Stimulated activated CD4-positive, alpha-beta T cell treated with anti-CD3 and anti-CD28 coated beads, Interleukin-1b, Interleukin-23, amount 100 ng/mL, for 4 hours (primary cell): ENCODE measurements around the gene DIS3L2.
A peak's percentile ranks its signal among the peaks of the same experiment; 100 is the strongest.
"Not testable (repeated sequence)": the region's sequence is repeated elsewhere in the genome, so short reads cannot be mapped to it uniquely, and the experiment has no call there.

ENCODE experiments used
- DNase-seq, 2 donors: peaks; one replicate each; pipeline ENCODE4 v3.0.0-alpha.2; 2020; ENCODE audit warnings: low read depth in 2 of 2

DIS3L2 gene

GRCh38 chr2:232320443-232320803 lies 358.9 kb downstream of the DIS3L2 start:
- no peak for DNase-seq

DNA sequence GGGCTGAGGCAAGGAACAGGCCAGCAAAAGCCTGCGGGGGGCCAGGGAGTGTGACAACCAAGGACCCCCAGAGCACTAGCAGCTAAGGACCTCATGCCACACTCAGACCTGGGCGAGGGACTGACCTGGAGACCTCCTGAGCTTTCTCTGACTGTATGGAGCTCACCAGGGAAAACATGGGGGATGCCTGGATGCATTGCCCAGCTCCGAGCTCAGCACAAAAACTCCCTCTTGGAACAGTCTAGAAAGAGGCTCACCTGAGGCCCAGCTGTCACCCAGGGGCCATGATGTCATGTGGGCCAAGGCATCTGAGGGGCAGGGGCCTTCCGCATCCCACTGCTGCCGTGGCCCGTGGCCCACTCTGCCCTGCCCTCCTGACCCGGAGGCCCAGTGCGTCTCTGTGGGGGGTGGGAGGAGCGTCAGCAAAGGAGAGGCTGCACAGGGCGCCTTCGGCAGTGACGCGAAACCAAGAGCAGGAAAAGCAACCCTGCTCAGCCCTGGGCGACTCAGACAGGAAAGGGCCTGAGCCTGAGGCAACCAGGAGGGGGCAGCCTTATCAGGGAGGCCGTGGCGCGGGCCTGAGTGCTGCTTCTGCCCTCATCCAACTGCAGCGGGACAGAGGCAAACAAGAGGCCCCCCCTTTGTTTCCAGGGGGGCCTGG lies 359.8 kb downstream of the DIS3L2 start:
- DNase-seq, result peak in 1 of 2 donors; percentile 34

DNA sequence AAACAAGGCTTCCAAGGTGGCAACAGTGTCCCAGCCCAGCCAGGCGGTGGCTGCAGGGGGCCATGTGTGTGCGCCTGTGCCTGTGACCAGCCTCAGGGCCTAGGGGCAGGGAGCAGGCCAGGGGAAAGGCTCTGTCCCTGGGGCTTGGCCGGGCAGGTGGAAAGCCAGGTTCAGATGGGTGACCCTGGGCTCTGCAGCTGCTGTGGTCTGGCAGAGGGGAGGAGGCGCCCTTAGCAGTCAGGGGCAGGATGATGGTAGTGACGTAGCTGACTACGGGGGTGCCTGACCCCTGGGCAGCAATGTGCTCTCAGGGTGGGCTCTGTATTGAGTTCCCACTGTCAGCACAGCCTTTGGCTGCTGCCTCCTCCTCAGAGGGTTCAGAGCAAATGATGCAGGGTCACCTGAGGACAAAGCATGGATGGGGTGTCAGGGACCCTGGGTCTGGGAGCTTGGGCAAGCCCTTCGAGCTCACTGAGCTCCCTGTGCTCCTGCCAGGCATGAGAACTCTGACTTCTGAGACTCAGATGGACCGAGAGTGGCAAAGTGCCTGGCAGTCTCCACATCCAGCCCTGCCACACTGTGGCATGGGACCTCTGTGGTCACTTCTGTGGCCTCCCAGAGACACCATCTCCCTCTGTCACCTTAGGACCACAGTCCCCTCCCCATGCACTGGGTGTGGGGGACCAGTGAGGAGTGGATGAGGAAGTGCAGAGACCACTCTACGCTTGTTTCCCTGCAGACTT lies 360.5 kb downstream of the DIS3L2 start:
- DNase-seq, result no peak

- no peak for DNase-seq
Measured at GRCh38 chr2:232322560-232323327, 361.2 kb downstream of the DIS3L2 start.

- no peak for DNase-seq
Measured at GRCh38 chr2:232323328-232323650, 361.8 kb downstream of the DIS3L2 start.

DNA sequence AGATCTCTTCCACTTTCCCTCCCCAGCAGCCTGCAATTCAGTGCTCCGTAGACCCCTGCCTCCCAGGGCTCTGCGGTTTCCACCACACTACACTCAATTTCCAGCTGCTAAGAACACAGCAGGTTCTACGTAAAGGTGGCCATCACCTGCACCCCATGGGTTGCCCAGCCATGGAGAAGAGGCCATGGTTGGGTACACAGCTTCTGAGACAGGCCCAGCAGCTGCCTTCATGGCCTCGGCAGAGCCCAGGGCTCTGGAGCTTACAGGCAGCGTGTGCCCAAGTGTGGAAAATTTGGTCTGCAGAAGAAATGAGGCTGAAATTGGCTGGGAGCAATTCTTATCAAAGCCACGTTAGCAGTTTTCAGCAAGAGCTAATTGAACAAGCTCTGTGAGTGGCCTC lies 362.5 kb downstream of the DIS3L2 start:
- DNase-seq, result not testable (repeated sequence)

DNA sequence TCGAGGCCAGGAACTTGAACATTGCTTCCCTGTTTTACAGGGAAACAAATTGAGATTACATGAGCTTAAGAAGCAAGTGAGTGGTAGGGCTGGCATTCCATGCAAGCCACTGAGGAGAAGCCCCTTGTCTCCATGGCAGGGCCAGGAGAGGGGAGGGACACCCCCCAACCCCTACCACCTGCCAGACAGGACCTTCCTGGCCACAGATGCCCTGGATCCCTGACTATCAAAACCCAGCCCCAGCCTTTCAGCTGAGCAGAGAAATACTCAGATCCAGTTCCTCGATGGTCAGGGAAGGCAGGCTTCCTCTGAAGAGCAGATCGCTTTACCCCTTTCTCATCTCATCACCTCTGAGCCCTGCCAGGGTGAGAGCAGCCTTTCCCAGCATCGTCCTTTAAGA lies 363.3 kb downstream of the DIS3L2 start:
- DNase-seq, result no peak

- DNase-seq, result peak in 1 of 2 donors; percentile 41
Measured at GRCh38 chr2:232325324-232326273, 364.1 kb downstream of the DIS3L2 start.

GRCh38 chr2:232326274-232327104 lies 365.0 kb downstream of the DIS3L2 start:
- DNase-seq, result not testable (repeated sequence)

DNA sequence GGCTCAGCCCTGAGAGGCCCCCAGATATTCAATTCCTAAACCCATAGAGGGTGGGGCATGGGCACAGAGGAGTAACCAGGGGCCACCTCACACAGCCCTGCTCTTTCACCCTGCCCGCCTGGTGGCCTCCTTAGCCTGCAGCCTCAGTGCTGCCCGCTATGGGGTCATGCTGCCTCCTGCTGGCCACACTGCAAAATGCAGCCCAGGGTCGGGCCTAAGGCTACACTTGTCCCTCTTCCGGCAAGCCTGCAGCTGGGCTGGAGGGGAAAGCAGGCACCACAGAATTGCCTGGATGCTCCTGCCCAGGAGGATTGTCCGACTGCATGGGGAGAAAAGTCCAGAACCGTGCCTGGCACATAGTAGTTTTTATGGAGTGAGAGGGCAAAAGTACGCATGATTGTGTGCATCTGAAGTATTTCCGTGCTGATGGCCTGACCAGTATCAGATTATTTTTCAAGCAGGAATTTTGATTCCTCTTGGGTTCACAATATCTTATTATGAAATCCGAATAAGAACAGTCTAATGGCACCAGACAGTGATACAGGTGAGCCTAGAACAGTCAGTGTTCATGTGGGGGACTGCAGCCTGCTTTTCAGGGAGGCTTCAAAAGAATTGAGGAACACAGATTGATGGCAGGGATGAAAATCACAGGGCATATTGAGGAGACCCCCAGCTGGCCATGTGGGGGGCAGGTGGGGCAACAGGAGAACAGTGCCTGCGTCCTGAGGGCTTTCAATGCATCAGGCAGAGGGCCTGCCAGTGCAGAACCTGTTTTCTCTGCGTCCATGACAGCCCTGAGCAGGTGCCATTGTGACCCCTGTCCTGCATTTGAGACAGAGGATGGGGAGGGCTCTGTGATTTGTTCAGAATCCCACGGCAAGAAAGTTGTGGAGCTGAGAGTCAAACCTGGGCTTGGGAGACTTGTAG lies 365.9 kb downstream of the DIS3L2 start:
- peak; percentile 78 to 79 for DNase-seq

- DNase-seq, result no peak
Measured at GRCh38 chr2:232328032-232328422, 366.5 kb downstream of the DIS3L2 start.

GRCh38 chr2:232328516-232329460 lies 367.3 kb downstream of the DIS3L2 start:
- DNase-seq, result no peak

GRCh38 chr2:232329716-232330067 lies 368.2 kb downstream of the DIS3L2 start:
- DNase-seq, result no peak

- no peak for DNase-seq
Measured at GRCh38 chr2:232330068-232330999, 368.8 kb downstream of the DIS3L2 start.

DNA sequence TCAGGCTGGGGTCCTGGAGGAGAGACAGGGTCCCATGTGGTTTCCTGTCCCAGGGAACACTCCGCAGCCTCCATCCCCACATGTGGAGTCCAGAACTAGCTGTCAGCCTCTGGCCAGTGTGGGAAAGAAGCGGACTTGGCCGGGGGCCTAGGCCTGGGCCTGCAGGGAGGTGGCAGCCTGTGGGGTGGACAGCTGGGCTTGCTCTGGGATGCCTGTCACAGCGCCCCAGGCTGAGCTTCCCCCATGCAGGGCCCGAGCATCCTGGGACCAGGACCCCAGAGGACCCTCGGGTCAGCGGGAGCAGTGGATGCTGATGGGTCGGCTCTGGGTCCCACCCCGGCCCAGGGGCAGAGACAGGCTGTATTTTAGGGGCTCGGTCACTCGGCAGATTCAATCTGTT lies 369.5 kb downstream of the DIS3L2 start:
- not testable (repeated sequence) for DNase-seq

DNA sequence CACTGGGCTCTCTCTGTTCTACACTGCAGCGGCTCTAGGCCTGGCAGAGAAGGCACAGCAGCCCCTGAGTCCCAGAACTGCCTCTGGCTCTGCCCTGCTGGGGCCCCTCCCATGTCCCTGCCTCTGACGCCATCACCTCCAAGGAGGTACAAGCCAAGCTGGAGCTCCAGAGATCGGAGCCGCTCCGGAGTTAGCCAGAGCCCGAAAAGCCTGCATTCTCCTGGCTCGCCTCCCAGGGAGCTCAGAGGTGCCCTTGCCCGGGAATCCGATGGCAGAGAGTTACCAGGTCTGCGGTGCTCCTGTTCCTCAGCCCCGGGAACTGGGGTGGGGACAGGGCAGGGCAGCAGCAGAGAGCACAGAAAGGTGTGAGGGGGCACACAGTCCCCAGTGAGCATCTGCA lies 370.1 kb downstream of the DIS3L2 start:
- not testable (repeated sequence) for DNase-seq

DNA sequence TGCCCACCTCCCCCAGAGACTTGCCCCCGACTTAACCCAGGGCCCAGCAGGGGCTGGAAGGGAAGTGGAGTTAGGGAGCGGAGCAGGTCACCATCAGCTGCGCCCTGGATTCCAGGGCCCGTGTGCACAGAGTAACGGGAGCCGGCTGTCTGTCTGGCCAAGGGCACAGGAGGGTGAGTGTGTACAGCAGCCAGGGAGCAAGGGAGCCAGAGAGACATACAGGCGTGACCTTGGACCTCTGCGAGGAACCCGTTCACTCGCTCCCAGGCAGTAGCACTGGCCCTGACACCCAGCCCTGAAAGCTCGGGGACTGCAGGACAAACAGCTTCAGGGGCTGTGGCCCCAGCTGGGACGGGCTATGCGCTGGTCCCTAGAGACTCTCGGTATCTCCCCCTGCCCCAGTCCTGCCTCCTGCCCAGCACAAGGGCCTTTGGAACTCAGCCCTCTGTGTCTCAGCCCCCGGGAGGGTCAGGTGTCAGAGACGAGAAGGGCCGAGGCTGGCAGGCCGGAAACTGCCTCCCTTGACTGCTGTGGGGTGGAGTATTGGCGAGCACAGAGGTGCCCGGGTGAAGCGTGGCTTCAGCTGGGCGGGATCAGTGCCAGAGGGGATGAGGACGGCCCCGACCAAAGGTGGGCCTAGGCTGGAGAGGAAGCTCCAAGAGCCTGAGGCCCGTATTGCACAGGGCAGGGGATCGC lies 370.9 kb downstream of the DIS3L2 start:
- DNase-seq, result not testable (repeated sequence)
